IMR-90 (cell line): ENCODE measurements around the gene IGHMBP2. TPM values are rescaled to one million over a fixed set of nuclear protein-coding genes. Genes with fewer than 3 reads are reported as not detected.

Experiments used
- ATAC-seq: fragments of 200-7000 bp; cut with Tn5 transposase; 2 replicates; pipeline ENCODE4 v1.9.1; 2020; ENCODE audit warnings: low read depth, mild to moderate bottlenecking, moderate library complexity
- BruUV-seq: library from RNA; stranded (reverse); fragments of 400-500 nt; replicated peaks from 2 replicates; lab custom pipeline; 2021; lab: Mats Ljungman, UMichigan
- CTCF ChIA-PET: fragments of 300-600 bp; formaldehyde crosslinking; extraction: SDS; loops from one replicate; lab custom pipeline; 2021; ENCODE audit warnings: antibody characterized with exemption; lab: Yijun Ruan, JAX
- POLR2A ChIA-PET: fragments of 300-600 bp; sonication (Branson Sonifier 250); formaldehyde crosslinking; loops from one replicate; lab custom pipeline; 2022; ENCODE audit warnings: antibody characterized with exemption; ENCODE audit not compliant: unreplicated experiment; lab: Charles Lee
- DNase-seq: peaks from one replicate; pipeline ENCODE4 v3.0.0; 2013
- H2AFZ ChIP-seq: replicated peaks from 2 replicates; pipeline ENCODE3; 2013; ENCODE audit warnings: low read length, mild to moderate bottlenecking; ENCODE audit not compliant: poor library complexity
- H2AK5ac ChIP-seq: 2 replicates; pipeline ENCODE4 v1.6.1; 2013; ENCODE audit warnings: low read depth, low read length, inconsistent platforms
- H2AK9ac ChIP-seq: replicated peaks from 2 replicates; pipeline ENCODE3; 2013; ENCODE audit warnings: mild to moderate bottlenecking, low read depth, low read length, moderate library complexity; ENCODE audit not compliant: poor library complexity
- H2BK120ac ChIP-seq: 2 replicates; pipeline ENCODE4 v1.6.1; 2013; ENCODE audit warnings: low read depth, low read length, inconsistent platforms
- H2BK15ac ChIP-seq: 3 replicates; pipeline ENCODE4 v1.6.1; 2013; ENCODE audit warnings: low read depth, low read length, inconsistent platforms
- H2BK20ac ChIP-seq: 2 replicates; pipeline ENCODE4 v1.6.1; 2013; ENCODE audit warnings: low read depth, mild to moderate bottlenecking, inconsistent platforms, low read length, moderate library complexity
- H2BK5ac ChIP-seq: 2 replicates; pipeline ENCODE4 v1.6.1; 2013; ENCODE audit warnings: mild to moderate bottlenecking, low read depth, low read length, inconsistent platforms; ENCODE audit not compliant: poor library complexity, severe bottlenecking
- H3K14ac ChIP-seq: replicated peaks from 2 replicates; pipeline ENCODE4 v1.6.1; 2013; ENCODE audit warnings: low read depth, low read length, inconsistent platforms
- H3K18ac ChIP-seq: 2 replicates; pipeline ENCODE4 v1.6.1; 2013; ENCODE audit warnings: low read depth, low read length, control low read depth
- H3K23ac ChIP-seq: 2 replicates; pipeline ENCODE4 v1.6.1; 2013; ENCODE audit warnings: low read depth, low read length, inconsistent platforms
- H3K27ac ChIP-seq: 2 replicates; pipeline ENCODE4 v1.5.1; 2013; ENCODE audit warnings: mild to moderate bottlenecking, control low read depth, low read length; ENCODE audit not compliant: insufficient read depth
- H3K27me3 ChIP-seq: 2 replicates; pipeline ENCODE4 v1.6.1; 2013; ENCODE audit warnings: low read length; ENCODE audit not compliant: control insufficient read depth, insufficient read depth
- H3K36me3 ChIP-seq: 2 replicates; pipeline ENCODE4 v1.6.1; 2013; ENCODE audit warnings: low read length, mixed read lengths; ENCODE audit not compliant: control insufficient read depth, insufficient read depth
- H3K4ac ChIP-seq: 2 replicates; pipeline ENCODE4 v1.6.1; 2013; ENCODE audit warnings: low read depth, low read length, inconsistent platforms
- H3K4me1 ChIP-seq: 2 replicates; pipeline ENCODE4 v1.6.1; 2013; ENCODE audit warnings: low read length, mixed read lengths; ENCODE audit not compliant: control insufficient read depth, insufficient read depth
- H3K4me2 ChIP-seq: 2 replicates; pipeline ENCODE4 v1.6.1; 2013; ENCODE audit warnings: low read depth, mild to moderate bottlenecking, control low read depth, low read length, moderate library complexity
- H3K4me3 ChIP-seq: 2 replicates; pipeline ENCODE4 v1.5.1; 2013; ENCODE audit warnings: low read depth, mild to moderate bottlenecking, control low read depth, low read length, moderate library complexity; ENCODE audit not compliant: insufficient read depth
- H3K56ac ChIP-seq: 2 replicates; pipeline ENCODE4 v1.6.1; 2013; ENCODE audit warnings: low read length, inconsistent platforms; ENCODE audit not compliant: insufficient read depth; ENCODE audit errors: extremely low read depth
- H3K79me1 ChIP-seq, 2 experiments: 2 replicates each; pipeline ENCODE4 v1.6.1; 2013; ENCODE audit warnings: low read length in 2 of 2, inconsistent platforms in 1 of 2, low read depth in 1 of 2
- H3K9ac ChIP-seq: 2 replicates; pipeline ENCODE4 v1.6.1; 2013; ENCODE audit warnings: low read depth, low read length, control low read depth
- H3K9me1 ChIP-seq: 2 replicates; pipeline ENCODE4 v1.6.1; 2013; ENCODE audit warnings: low read length, inconsistent platforms; ENCODE audit not compliant: insufficient read depth
- H3K9me3 ChIP-seq: 2 replicates; pipeline ENCODE4 v1.6.1; 2013; ENCODE audit warnings: low read length; ENCODE audit not compliant: control insufficient read depth, insufficient read depth
- H4K20me1 ChIP-seq: 2 replicates; pipeline ENCODE4 v1.6.1; 2013; ENCODE audit warnings: low read length, inconsistent platforms; ENCODE audit not compliant: insufficient read depth
- H4K5ac ChIP-seq: 2 replicates; pipeline ENCODE4 v1.6.1; 2013; ENCODE audit warnings: mild to moderate bottlenecking, low read depth, low read length, control low read depth
- H4K8ac ChIP-seq, 2 experiments: 2 replicates each; pipeline ENCODE4 v1.6.1; 2013; ENCODE audit warnings: low read depth in 2 of 2, low read length in 2 of 2, control low read depth in 1 of 2, inconsistent platforms in 1 of 2
- H4K91ac ChIP-seq: 2 replicates; pipeline ENCODE4 v1.6.1; 2013; ENCODE audit warnings: low read depth, low read length, inconsistent platforms; ENCODE audit not compliant: insufficient read depth
- BHLHE40 ChIP-seq: fragments of 150-350 bp; IDR thresholded peaks from 2 replicates; pipeline ENCODE4 v1.6.1; 2016; ENCODE audit warnings: mild to moderate bottlenecking, low read depth, low read length
- CHD1 ChIP-seq: IDR thresholded peaks from 2 replicates; pipeline ENCODE4 v1.6.1; 2012; ENCODE audit warnings: low read depth, low read length, improper control_type of control experiment
- ELK1 ChIP-seq: fragments of 150-350 bp; IDR thresholded peaks from 2 replicates; pipeline ENCODE4 v1.6.1; 2016; ENCODE audit warnings: low read depth, mild to moderate bottlenecking, low read length, moderate library complexity, borderline replicate concordance
- FOS ChIP-seq: fragments of 150-350 bp; IDR thresholded peaks from 2 replicates; pipeline ENCODE4 v1.6.1; 2016; ENCODE audit warnings: low read depth, low read length
- MAFK ChIP-seq: IDR thresholded peaks from 2 replicates; pipeline ENCODE4 v1.6.1; 2012; ENCODE audit warnings: low read depth, low read length, improper control_type of control experiment
- MAZ ChIP-seq: IDR thresholded peaks from 2 replicates; pipeline ENCODE4 v1.6.1; 2012; ENCODE audit warnings: low read depth, mild to moderate bottlenecking, low read length, improper control_type of control experiment, moderate library complexity, borderline replicate concordance
- MXI1 ChIP-seq: IDR thresholded peaks from 2 replicates; pipeline ENCODE4 v1.6.1; 2012; ENCODE audit warnings: low read depth, mild to moderate bottlenecking, low read length, moderate library complexity, borderline replicate concordance
- NFE2L2 ChIP-seq: fragments of 150-350 bp; IDR thresholded peaks from 2 replicates; pipeline ENCODE4 v1.6.1; 2016; ENCODE audit warnings: low read depth, mild to moderate bottlenecking, low read length
- POLR2A ChIP-seq: IDR thresholded peaks from 2 replicates; pipeline ENCODE4 v1.6.1; 2012; ENCODE audit warnings: mild to moderate bottlenecking, low read depth, low read length
- RAD21 ChIP-seq: IDR thresholded peaks from 2 replicates; pipeline ENCODE4 v1.6.1; 2012; ENCODE audit warnings: low read length, improper control_type of control experiment
- RCOR1 ChIP-seq: IDR thresholded peaks from 2 replicates; pipeline ENCODE4 v1.6.1; 2012; ENCODE audit warnings: mild to moderate bottlenecking, low read length, improper control_type of control experiment; ENCODE audit not compliant: insufficient replicate concordance
- RFX5 ChIP-seq: IDR thresholded peaks from 2 replicates; pipeline ENCODE4 v1.8.0; 2012; ENCODE audit warnings: low read depth, mild to moderate bottlenecking, low read length, moderate library complexity
- SMC3 ChIP-seq: fragments of 150-350 bp; IDR thresholded peaks from 2 replicates; pipeline ENCODE4 v1.6.1; 2016; ENCODE audit warnings: low read depth, mild to moderate bottlenecking, antibody characterized with exemption, low read length, moderate library complexity
- USF2 ChIP-seq: fragments of 150-350 bp; IDR thresholded peaks from 2 replicates; pipeline ENCODE4 v1.6.1; 2017; ENCODE audit warnings: mild to moderate bottlenecking, antibody characterized with exemption, low read length, low read depth
- WGBS, 2 experiments: methylation state at CpG; one replicate each; pipeline versions ENCODE4 v1.1.5 to v1.1.7; 2013; ENCODE audit warnings: missing lambda C conversion rate in 2 of 2; ENCODE audit not compliant: insufficient read length in 1 of 2; ENCODE audit errors: extremely low coverage in 2 of 2; 5-methylcytosine and 5-hydroxymethylcytosine counted together
- dilution Hi-C: fragments of 300-500 bp; cut with HindIII; formaldehyde crosslinking; loops from one replicate; pipeline ENCODE4 v1.14.3; 2018; ENCODE audit warnings: low sequenced_read_pairs; ENCODE audit not compliant: unreplicated experiment
- in situ Hi-C: fragments of 300-500 bp; cut with MboI; formaldehyde crosslinking; loops from 3 replicates; pipeline ENCODE4 v1.14.3; 2019; ENCODE audit warnings: low sequenced_read_pairs, inconsistent platforms, mixed read lengths
- intact Hi-C: fragments of 100-400 bp; cut with micrococcal nuclease; formaldehyde crosslinking; loops from 2 replicates; pipeline ENCODE4 v1.10.0; 2022
- polyA plus RNA-seq, 3 experiments: library from polyadenylated mRNA; depleted of rRNA; stranded (reverse); fragments of >200 nt; gene quantifications; 2 replicates each; pipeline ENCODE4 v1.2.3, GENCODE V29; 2012; ENCODE audit warnings: low replicate concordance in 1 of 3
- total RNA-seq: library from RNA; depleted of rRNA; stranded (reverse); fragments of >200 nt; gene quantifications from 2 replicates; pipeline ENCODE4 v1.2.3, GENCODE V29; 2012

The IGHMBP2 gene
- total and polyA plus RNA-seq, 2 of the 4 experiments (the other 2 are of a cell fraction), result 4.5 to 11.1 TPM

- no peak for TF ChIP-seq RAD21
These were observed 20.6 kb downstream of the IGHMBP2 start (continued) for GRCh38 chr11:68924073-68924925.

GRCh38 chr11:68925611-68926010 lies 21.9 kb downstream of the IGHMBP2 start:
- ChIA-PET POLR2A (no interaction called here), CTCF (no interaction called here)
- H3K36me3 ChIP-seq, result peaks cover 41% of the 10 kb centered on the region
- WGBS, 2 experiments, result 100% methylated on average over 1 of the region's 3 CpGs; no CpG with 5 or more reads in 1 of the 2 experiments
- H3K27me3 ChIP-seq, result no peaks in the 10 kb centered on the region
- H3K9me1 ChIP-seq, result no peaks in the 10 kb centered on the region
- peaks cover 6 to 12% of the 10 kb centered on the region in 2 experiments; a peak in 3 of 4 replicates for H3K79me1 ChIP-seq
- H2BK15ac ChIP-seq, result no peak overlapping the region
- H4K91ac ChIP-seq, result no peak overlapping the region
- ATAC-seq (no peak), DNase-seq (no peak)
- H3K18ac ChIP-seq, result no peak overlapping the region
- no peak overlapping the region for H3K14ac ChIP-seq
- H3K9me3 ChIP-seq, result peaks cover 11% of the 10 kb centered on the region
- H3K56ac ChIP-seq, result no peak overlapping the region
- in situ Hi-C loops, result loop anchor here (25.0 kb wide), 1 partner anchor 737 kb away; no protein-coding TSS in a partner anchor
- BruUV-seq, result no TSS peak
- no peak overlapping the region for H4K8ac ChIP-seq
- no peak overlapping the region for H3K27ac ChIP-seq
- H3K23ac ChIP-seq, result no peak overlapping the region
- intact Hi-C loops, result no loop called here
- no peak overlapping the region for H2BK5ac ChIP-seq
- no peaks in the 10 kb centered on the region for H4K20me1 ChIP-seq
- no peak overlapping the region for H3K9ac ChIP-seq
- no peaks in the 10 kb centered on the region for H3K4me1 ChIP-seq
- H2AK5ac ChIP-seq, result no peak overlapping the region
- no peak overlapping the region for H2BK20ac ChIP-seq
- H2BK120ac ChIP-seq, result no peak overlapping the region
- H3K4me2 ChIP-seq, result no peak overlapping the region
- no peak overlapping the region for H2AFZ ChIP-seq
- no peak overlapping the region for H3K4ac ChIP-seq
- H2AK9ac ChIP-seq, result no peak overlapping the region
- no peak overlapping the region for H3K4me3 ChIP-seq
- H4K5ac ChIP-seq, result no peak overlapping the region
- dilution Hi-C loops, result no loop called here
- TF ChIP-seq POLR2A, result no peak
- TF ChIP-seq SMC3, result no peak
- no peak for TF ChIP-seq CHD1
- no peak for TF ChIP-seq RCOR1
- no peak for TF ChIP-seq MXI1
- no peak for TF ChIP-seq NFE2L2
- TF ChIP-seq USF2, result no peak
- no peak for TF ChIP-seq BHLHE40
- no peak for TF ChIP-seq MAFK
- no peak for TF ChIP-seq RFX5
- TF ChIP-seq RAD21, result no peak
- no peak for TF ChIP-seq FOS
- TF ChIP-seq ELK1, result no peak
- TF ChIP-seq MAZ, result no peak
